Glutamatergic neuron (in vitro differentiated cells): ENCODE measurements around the gene RDX. TPM values are rescaled to one million over a fixed set of nuclear protein-coding genes. Genes with fewer than 3 reads are reported as not detected.

Experiments
- DNase-seq: peaks from one replicate; pipeline ENCODE4 v3.0.0; 2022
- H3K27ac Mint-ChIP-seq: one replicate; pipeline ENCODE4 v1.8.0; 2020; ENCODE audit warnings: mild to moderate bottlenecking, mixed read lengths, inconsistent platforms; ENCODE audit not compliant: unreplicated experiment
- H3K27me3 Mint-ChIP-seq: one replicate; pipeline ENCODE4 v1.8.0; 2020; ENCODE audit warnings: mild to moderate bottlenecking, moderate library complexity, mixed read lengths, inconsistent platforms; ENCODE audit not compliant: unreplicated experiment
- H3K36me3 Mint-ChIP-seq: one replicate; pipeline ENCODE4 v1.8.0; 2020; ENCODE audit warnings: mild to moderate bottlenecking, mixed read lengths, inconsistent platforms; ENCODE audit not compliant: unreplicated experiment
- H3K4me1 Mint-ChIP-seq: one replicate; pipeline ENCODE4 v1.8.0; 2020; ENCODE audit warnings: mild to moderate bottlenecking, low read depth, mixed read lengths, inconsistent platforms; ENCODE audit not compliant: unreplicated experiment
- H3K4me3 Mint-ChIP-seq: one replicate; pipeline ENCODE4 v1.8.0; 2020; ENCODE audit warnings: mild to moderate bottlenecking, mixed read lengths, inconsistent platforms; ENCODE audit not compliant: unreplicated experiment
- H3K9me3 Mint-ChIP-seq: one replicate; pipeline ENCODE4 v1.8.0; 2020; ENCODE audit warnings: mild to moderate bottlenecking, moderate library complexity, mixed read lengths, inconsistent platforms; ENCODE audit not compliant: unreplicated experiment
- total RNA-seq: library from RNA; stranded (reverse); fragmentation: NEBNext Ultra II Directional; extraction: Animal tissue kit (Norgen Biotek cat#: 25700); gene quantifications from one replicate; pipeline ENCODE4 v1.2.1, GENCODE V29; 2021; ENCODE audit not compliant: unreplicated experiment
- TF ChIP-seq, protein P1 (sequence below): fragments of 200-600 bp; sonication (generic); IDR thresholded peaks from one replicate; pipeline ENCODE4 v1.5.0; 2021; ENCODE audit not compliant: partially characterized antibody, unreplicated experiment

The RDX gene
- total RNA-seq, 1 donor from 2014 or later: 71.7 TPM

DNA sequence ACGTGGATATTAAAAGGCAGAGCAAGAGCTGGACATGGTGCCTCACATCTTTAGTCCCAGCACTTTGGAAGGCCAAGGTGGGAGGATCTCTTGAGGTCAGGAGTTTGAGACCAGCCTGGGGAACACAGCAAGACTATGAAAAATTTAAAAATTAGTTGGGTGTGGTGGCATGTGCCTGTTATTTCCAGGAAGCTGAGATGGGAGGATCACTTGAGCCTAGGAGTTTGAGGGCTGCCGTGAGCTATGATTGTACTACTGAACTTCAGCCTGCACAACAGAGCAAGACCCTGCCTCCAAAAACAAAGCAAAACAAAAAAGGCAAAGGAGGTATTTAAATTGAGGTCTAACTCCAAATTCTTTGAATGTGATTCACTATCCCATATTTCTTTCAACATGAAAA, 23.5 kb downstream of the RDX start:
- H3K4me1 Mint-ChIP-seq: no peaks in the 10 kb centered on the region
- H3K4me3 Mint-ChIP-seq: no peak overlapping the region
- no peaks in the 10 kb centered on the region for H3K36me3 Mint-ChIP-seq
- H3K9me3 Mint-ChIP-seq: no peaks in the 10 kb centered on the region
- no peaks in the 10 kb centered on the region for H3K27me3 Mint-ChIP-seq
- TF ChIP-seq, protein P1, sequence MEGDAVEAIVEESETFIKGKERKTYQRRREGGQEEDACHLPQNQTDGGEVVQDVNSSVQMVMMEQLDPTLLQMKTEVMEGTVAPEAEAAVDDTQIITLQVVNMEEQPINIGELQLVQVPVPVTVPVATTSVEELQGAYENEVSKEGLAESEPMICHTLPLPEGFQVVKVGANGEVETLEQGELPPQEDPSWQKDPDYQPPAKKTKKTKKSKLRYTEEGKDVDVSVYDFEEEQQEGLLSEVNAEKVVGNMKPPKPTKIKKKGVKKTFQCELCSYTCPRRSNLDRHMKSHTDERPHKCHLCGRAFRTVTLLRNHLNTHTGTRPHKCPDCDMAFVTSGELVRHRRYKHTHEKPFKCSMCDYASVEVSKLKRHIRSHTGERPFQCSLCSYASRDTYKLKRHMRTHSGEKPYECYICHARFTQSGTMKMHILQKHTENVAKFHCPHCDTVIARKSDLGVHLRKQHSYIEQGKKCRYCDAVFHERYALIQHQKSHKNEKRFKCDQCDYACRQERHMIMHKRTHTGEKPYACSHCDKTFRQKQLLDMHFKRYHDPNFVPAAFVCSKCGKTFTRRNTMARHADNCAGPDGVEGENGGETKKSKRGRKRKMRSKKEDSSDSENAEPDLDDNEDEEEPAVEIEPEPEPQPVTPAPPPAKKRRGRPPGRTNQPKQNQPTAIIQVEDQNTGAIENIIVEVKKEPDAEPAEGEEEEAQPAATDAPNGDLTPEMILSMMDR: no peak
- DNase-seq: no peak
- no peak overlapping the region for H3K27ac Mint-ChIP-seq

DNA sequence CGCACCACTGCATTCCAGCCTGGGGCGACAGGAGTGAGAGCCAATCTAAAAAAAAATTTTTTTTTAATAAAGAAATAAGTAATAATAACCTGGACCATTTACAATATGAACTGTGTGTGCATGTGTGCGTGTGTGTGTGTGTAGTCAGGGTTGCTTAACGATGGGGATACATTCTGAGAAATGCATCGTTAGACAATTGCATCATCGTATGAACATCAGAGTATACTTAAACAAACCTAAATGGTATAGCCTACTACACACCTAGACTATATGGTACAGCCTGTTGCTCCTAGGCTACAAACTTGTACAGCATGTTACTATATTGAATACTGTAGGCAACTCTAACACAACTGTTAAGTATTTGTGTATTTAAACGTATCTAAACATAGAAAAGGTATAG, 26.4 kb downstream of the RDX start:
- Mint-ChIP-seq H3K4me3 (no peak overlapping the region), H3K36me3 (no peaks in the 10 kb centered on the region), H3K27ac (no peak overlapping the region), H3K27me3 (no peaks in the 10 kb centered on the region), H3K9me3 (no peaks in the 10 kb centered on the region), H3K4me1 (no peaks in the 10 kb centered on the region)
- TF ChIP-seq, protein P1: no peak
- DNase-seq: no peak

DNA sequence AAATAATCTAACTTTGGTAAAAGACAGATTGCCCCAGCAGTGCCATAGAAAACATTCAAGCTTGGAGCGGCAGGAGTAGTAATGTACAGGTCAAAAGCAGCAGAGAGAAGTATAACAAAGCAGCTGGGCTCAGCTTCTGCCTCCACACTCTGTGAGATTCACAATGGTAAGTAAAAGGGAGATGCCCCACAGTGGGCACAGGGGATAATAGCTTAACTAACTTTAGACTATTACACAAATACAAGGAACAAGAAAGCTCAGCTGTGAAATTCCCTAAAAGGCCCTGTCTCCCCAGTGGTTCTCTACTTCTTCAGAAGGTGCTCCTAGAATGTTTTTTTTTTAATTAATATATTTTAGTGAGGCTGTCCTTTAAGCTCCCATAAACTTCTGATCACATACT, 28.0 kb downstream of the RDX start:
- Mint-ChIP-seq H3K27ac (no peak overlapping the region), H3K27me3 (no peaks in the 10 kb centered on the region), H3K4me3 (no peak overlapping the region), H3K36me3 (no peaks in the 10 kb centered on the region), H3K4me1 (no peaks in the 10 kb centered on the region), H3K9me3 (no peaks in the 10 kb centered on the region)
- DNase-seq: no peak
- TF ChIP-seq, protein P1: no peak

DNA sequence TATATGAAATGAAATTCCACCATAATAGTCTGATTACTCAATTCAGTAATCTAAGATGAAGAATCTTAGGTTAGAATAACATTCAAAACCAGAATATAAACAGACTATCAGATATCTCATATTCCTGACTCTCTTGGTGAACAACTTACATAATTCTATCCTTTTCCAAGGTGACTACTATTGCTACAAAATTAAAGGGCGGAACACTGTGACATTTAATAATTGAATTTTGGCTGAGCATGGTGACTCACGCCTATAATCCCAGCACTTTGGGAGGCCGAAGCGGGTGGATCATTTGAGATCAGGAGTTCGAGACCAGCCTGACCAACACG, 34.4 kb downstream of the RDX start:
- Mint-ChIP-seq H3K27me3 (no peaks in the 10 kb centered on the region), H3K27ac (no peak overlapping the region), H3K36me3 (no peaks in the 10 kb centered on the region), H3K4me3 (no peak overlapping the region), H3K4me1 (no peaks in the 10 kb centered on the region), H3K9me3 (no peaks in the 10 kb centered on the region)
- no peak for DNase-seq
- TF ChIP-seq, protein P1: no peak

DNA sequence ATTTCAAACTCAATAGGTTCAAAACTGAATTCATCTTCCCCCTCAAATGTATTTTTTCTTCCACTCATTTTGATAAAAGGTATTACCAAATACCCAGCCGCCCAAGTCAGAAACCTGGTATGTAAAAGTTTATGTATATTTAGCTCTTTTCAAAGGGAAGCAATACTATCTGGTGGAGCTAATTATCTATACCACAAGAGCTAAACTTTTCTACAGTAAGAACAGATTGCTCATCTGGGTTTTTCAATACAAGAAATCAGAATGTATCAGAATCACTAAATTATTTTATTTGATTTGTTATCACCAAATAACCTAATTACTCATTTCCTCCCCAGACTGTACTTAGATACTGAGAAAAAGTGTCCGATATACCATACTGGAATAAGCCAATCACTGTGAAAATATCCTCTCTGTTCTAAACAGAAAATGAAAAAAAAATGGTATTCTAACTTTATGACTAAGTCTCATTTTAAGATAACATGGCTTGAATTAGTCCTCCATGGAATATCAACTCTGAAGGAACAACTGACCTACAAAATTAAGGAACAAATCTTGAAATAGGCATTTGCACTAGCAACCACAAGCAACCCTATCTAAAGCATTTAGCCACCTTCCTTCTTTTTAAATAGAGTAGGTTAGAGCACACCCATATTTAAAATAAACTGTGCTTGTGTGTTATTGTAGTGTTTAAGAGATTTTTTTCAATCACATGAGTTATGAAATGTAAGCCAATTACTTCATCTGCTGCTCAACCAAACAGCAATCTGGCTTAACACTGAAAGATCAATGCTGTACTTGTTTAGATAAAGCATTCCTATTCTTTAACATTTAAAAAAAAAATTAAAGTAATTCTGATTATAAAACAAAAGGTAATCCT, 35.0 kb downstream of the RDX start:
- no peaks in the 10 kb centered on the region for H3K27me3 Mint-ChIP-seq
- no peaks in the 10 kb centered on the region for H3K36me3 Mint-ChIP-seq
- DNase-seq: no peak
- H3K4me3 Mint-ChIP-seq: no peak overlapping the region
- no peaks in the 10 kb centered on the region for H3K4me1 Mint-ChIP-seq
- H3K27ac Mint-ChIP-seq: no peak overlapping the region
- TF ChIP-seq, protein P1: no peak
- no peaks in the 10 kb centered on the region for H3K9me3 Mint-ChIP-seq
